NCI-H187 treated with DMSO at 0.1 percent for 48 hours (cell line): ENCODE results near the gene PSD4.

Experiments used
- DNase-seq: peaks from one replicate; lab custom pipeline; 2025; lab: John Stamatoyannopoulos, UW

The PSD4 gene

DNA sequence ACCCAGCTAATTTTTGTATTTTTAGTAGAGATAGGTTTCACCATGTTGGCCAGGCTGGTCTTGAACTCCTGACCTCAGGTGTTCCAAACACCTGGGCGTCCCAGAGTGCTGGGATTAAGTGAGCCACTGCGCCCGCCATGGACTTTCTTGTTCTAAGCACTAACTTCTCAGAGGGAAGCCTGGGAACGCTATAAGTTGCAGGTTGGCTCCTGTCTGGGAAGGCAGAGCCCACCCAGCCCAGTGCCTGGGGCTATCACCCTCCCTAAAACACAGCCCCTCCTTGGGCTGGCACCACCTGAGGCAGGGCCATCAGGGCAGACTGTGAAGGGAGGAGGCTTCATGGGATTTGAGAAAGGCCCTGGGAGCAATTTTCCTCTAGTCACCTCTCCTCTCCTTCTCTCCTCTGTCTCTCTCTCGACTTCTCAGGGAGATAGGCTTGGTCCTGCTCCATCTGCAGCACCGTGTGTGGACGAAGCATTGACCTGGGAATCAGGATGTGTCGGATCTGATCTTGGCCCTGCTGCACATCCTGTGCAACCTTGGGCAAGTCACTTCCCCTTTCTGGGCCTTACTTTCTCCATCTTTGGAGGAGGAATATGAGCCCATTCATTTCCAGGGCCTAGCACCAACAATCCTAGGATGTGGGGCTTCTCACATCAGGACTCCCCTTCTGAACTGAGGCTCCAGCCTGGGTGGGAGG, 10.9 kb downstream of the PSD4 start:
- no peak for DNase-seq

DNA sequence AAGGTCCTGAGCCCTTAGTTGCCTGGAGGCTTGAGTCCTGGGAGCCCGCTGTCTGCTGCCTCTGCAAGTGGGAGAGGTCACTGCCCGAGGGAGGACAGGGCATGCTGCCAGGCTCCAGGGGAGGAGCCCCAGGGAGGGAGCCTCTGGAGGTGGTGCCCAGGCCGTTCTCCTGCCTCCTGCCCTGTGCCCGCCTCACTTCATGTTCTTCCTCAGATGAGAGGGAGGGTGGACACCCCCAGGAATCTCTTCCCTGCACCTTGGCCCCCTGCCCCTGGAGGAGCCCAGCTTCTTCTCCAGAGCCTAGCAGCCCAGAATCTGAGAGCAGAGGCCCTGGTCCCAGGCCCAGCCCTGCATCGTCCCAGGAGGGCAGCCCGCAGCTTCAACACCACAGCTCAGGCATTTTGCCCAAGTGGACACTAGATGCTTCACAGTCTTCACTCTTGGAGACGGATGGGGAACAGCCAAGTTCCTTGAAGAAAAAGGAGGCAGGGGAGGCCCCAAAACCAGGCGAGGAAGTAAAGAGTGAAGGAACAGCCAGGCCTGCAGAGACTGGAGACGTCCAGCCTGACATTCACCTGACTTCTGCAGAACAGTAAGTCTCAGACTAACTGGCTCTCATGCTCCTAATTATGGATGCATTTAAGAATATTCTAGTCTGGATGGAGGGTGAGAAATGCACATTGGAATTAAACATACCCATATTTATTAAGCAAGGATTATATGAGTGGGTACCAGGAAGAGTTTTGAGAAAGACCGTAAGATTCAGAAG, 12.1 kb downstream of the PSD4 start:
- no peak for DNase-seq

DNA sequence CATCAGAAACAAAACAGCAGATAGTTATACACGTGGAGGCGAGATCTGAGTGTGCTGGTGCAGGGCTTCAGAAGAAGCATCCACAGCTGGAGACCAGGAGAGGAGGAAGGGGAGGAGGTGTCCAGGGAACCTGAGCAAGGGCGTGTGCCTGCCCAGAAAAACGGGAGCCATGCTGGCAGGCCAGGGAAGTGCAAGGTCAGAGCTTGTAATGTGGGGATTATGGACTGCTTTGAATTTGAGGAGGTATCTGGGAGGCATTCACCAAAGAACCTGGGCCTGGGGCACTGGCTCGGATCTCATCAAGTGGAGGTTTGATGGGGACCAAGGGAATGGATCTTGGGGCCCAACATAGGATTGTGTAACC, 12.6 kb downstream of the PSD4 start:
- DNase-seq: no peak

GRCh38 chr2:113187771-113188170, 14.0 kb downstream of the PSD4 start:
- no peak for DNase-seq

DNA sequence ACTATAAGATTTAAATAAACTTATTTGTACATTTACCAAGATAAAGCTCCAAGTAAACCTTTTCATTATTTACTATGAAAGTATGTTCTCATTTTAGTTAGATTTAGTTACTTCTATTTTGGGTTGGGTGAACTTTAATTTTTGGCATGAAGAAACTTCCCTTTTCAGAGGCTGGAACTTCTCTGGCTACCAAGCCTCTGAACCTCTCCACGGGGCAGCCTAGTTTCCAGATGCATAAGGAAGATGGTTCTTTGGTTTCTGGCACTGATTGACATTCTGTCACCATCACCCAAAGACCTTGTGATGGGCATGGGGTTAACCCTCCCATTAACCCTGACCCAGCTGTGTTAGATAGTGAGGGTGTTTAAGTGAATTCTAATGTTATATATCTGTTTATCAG, 17.1 kb downstream of the PSD4 start:
- DNase-seq: no peak

- DNase-seq: no peak
Measured at GRCh38 chr2:113192459-113193100, 18.8 kb downstream of the PSD4 start.

GRCh38 chr2:113195923-113196501, 22.2 kb downstream of the PSD4 start:
- no peak for DNase-seq

GRCh38 chr2:113196839-113197238, 23.1 kb downstream of the PSD4 start:
- DNase-seq: no peak

- DNase-seq: no peak
Measured at GRCh38 chr2:113197347-113198047, 23.7 kb downstream of the PSD4 start.

GRCh38 chr2:113198048-113198789, 24.4 kb downstream of the PSD4 start:
- no peak for DNase-seq

DNA sequence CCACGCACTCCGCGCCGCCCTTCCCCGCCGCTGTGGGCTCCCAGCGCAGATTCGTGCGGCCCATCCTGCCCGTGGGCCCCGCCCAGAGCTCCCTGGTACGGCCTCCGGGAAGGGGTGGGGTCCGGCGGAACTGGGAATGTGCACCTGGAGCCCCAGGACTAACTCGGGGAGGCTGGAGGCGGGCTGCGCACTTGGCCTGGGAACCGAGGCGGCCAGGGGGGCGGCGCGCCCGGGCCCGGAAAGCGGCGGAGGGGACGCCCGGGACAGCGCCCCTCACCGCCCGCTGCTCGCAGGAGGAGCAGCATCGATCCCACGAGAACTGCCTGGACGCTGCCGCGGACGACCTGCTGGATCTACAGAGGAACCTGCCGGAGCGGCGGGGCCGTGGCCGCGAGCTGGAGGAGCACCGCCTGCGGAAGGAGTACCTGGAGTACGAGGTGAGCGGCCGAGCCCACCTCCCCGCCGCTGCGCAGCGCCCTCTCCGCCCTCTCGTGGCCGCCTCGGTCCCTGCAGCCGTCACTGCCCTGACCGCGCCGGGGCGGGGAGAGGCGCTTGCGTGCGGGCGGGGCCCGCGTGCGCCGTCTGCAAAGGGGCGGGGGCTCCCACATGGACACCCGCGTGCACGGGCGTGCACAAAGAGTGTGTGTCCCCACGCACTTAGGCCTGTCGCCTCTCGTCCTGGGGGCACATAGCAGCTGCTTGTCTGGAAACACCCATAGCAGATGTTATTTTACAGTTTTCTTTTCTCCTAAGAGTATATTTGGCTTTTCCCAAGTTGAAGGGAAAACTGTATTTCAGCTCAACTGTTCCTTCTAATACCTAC, 25.2 kb downstream of the PSD4 start:
- DNase-seq: no peak

DNA sequence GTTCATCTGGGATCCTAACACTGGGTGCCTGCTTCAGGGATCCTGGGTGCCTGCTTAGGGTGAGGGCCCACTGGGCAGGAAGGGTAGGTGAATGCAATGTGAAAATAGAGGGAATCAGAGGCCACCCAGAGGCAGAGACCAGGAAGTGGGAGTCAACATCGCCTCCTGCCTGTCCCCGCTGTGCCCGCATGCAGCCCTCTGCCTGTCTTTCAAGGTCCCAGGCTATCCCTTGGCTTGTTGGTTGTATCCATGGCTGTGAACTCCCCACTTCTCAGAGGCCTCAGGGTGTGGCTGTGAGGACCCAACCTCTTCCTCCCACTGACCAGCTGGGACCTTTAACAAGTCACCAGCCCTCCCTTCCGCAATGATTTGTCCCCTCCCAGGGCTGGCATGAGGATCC, 26.5 kb downstream of the PSD4 start:
- no peak for DNase-seq

DNA sequence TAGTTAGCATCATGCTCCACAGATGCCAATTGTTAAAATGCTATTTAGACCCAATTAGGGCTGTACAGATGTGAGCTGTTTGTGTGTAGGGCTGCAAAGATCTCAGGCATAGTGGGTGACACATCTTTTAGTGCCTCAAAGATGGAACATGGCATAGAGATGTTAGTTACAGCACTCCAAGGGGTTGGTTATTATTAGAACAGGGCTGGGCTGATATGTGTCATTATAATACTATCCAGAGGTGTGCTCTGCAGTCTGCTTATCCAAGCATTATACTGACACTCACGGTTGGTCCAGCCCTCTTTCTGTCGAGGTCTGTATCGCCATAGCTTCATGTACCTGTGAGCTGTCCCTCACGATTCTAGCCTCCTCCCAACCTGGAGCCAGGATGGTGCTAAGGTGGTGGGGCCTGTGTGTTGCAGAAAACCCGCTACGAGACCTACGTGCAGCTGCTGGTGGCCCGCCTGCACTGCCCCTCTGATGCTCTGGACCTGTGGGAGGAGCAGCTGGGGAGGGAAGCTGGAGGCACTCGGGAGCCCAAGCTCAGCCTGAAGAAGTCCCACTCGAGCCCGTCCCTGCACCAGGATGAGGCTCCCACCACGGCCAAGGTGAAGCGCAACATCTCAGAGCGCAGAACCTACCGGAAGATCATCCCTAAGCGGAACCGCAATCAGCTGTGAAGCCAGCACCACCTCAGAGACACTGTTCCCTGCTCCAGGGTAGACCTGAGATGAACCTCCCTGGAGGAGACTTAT, 27.1 kb downstream of the PSD4 start:
- DNase-seq: no peak

DNA sequence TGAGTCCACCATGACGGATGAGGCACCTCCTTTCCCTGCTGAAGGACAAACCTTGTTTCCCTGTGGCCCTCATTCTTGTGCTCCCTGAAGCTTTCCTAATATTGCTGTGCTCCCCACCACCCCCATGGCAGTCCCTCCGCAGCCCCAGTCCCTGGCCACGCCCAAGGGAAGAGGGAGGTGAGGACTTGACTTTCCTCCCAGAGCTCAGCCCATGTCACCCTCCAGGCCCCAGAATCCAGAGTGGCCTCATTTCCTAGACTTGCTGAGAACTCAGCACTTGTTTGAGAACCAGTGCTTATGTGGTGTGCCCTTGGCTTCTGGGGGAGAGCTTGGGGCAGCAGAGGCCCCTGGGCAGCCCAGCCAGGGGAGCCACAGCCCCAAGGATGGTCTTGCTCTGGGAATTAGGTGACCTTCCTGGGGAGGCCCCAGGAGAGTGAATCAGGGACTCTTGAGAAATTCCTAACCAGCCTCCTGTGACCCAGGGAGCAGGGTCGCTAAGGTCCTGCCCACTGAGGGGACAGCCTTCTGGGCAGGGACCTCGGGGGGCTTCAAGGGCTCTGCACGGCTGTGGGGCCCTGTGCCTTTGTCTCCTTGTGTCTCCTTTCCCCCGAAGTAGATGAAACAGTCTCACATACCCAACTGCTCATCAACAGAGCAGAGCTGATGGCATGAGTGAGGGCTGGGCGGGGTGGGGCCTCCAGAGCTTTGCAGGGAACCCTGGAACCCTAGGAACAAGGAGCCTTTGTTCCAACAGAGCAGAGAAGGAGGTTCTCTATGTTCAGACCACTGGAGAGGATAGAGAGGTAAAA, 27.9 kb downstream of the PSD4 start:
- DNase-seq: no peak

DNA sequence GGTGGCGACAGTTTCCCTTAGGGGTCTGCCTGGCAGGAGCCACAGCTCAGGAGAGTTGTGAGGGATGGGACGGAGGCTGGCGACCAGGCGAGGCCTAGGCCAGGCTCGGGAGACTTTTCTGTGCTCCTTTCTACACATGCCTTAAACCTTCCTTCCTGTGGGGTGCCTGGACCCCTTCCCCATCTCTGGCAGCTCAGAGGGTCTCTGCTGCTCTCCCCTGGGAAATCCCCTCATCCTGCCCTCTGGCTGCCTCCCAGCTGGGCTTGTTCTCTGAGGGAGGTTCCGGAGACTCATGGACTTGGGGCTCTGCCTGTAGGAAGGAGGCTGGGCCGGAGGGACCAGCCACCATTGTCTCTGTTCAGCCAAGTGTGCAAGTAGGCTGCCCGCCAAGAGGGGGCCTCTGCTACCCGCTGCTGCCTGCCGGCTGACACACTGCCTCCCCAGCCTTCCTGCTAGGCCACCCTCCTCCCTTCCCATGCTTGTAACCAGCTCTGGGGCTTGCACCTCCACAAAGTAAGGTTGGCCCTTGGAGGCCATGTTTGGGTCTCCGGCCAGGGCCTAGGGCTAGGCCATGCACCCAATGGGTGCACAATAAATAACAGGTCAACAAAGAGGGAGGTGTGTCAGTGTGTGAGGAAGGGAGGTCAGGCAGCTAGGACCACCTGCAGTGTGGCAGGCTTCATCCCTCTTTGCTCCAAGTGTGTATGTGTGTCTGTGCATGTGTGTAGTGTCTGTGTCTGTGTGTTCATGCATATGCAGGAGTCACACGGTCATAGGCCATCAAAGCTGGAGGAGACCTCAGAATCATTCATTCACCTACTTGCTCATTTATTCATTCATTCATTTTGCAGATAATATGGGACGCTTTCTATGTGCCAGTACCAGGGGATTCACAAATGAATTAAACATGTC, 28.8 kb downstream of the PSD4 start:
- DNase-seq: no peak

- DNase-seq: no peak
Measured at GRCh38 chr2:113203217-113203530, 29.4 kb downstream of the PSD4 start.

DNA sequence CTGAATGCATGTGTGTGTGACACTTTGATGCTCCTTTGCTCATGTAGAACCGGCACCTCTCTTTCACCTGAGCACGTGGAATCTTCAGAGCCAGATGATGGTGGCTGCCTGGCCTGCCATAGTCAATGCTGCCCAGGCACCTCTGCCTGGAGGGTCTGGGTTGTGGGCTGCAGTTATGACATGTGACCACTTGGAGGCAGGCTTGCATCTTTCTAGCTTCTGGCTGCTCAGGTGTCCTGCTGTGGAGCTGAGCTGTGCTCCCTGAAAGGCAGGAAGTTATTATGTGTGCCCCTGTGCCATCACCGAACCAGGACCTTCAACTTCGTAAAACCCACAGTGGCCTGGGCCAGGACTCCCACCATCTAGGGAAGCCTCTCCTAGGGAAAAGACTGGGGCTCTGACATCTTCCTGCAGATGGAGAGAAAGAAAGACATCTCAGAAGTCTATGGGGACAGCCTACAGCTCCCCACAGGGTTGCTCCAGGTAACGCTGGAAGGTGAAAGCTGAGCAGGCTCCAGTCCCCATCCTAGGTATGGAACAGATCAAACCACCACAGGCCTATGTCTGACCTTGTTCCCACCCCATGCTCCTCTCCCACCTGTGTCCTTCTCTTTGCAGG, 30.2 kb downstream of the PSD4 start:
- DNase-seq: peak; percentile 8

GRCh38 chr2:113206251-113206650, 32.5 kb downstream of the PSD4 start:
- peak; percentile 15 for DNase-seq
